SU-DHL-6 (cell line): Measurements from ENCODE around the gene PEX11B.

Source experiments
- H2AFZ ChIP-seq: fragments of 200-600 bp; sonication (generic); 2 replicates; pipeline ENCODE4 v1.6.1; 2014; ENCODE audit warnings: low read depth, mild to moderate bottlenecking, moderate library complexity, mixed read lengths, antibody characterized with exemption, low read length; ENCODE audit not compliant: severe bottlenecking
- H3F3A ChIP-seq: fragments of 200-600 bp; shearing (Covaris generic); 2 replicates; pipeline ENCODE4 v1.6.0; 2016; ENCODE audit warnings: antibody characterized with exemption, mild to moderate bottlenecking; ENCODE audit not compliant: insufficient read depth
- H3K27ac ChIP-seq: fragments of 200-600 bp; sonication (generic); 2 replicates; pipeline ENCODE4 v1.5.1; 2016; ENCODE audit warnings: low read depth, mild to moderate bottlenecking, low read length, moderate library complexity, mixed read lengths
- H3K27me3 ChIP-seq: fragments of 200-600 bp; sonication (generic), shearing (Covaris generic); 2 replicates; pipeline ENCODE4 v1.6.0; 2014; ENCODE audit warnings: mild to moderate bottlenecking, low read length
- H3K36me3 ChIP-seq: fragments of 200-600 bp; sonication (generic); 2 replicates; pipeline ENCODE4 v1.6.1; 2014; ENCODE audit warnings: mild to moderate bottlenecking, low read length, mixed read lengths
- H3K4me2 ChIP-seq: fragments of 300-600, 200-600 bp; shearing (Covaris generic), sonication (generic); 2 replicates; pipeline ENCODE4 v1.6.0; 2014; ENCODE audit warnings: low read length, low read depth, mild to moderate bottlenecking; ENCODE audit not compliant: poor library complexity, severe bottlenecking
- H3K4me3 ChIP-seq: fragments of 200-600 bp; sonication (generic); 2 replicates; pipeline ENCODE4 v1.5.1; 2014; ENCODE audit warnings: antibody characterized with exemption, low read length, mild to moderate bottlenecking, mixed read lengths; ENCODE audit not compliant: insufficient read depth, poor library complexity, severe bottlenecking
- H3K79me2 ChIP-seq: fragments of 200-600 bp; sonication (generic); 2 replicates; pipeline ENCODE4 v1.6.1; 2014; ENCODE audit warnings: mild to moderate bottlenecking, low read length, moderate library complexity; ENCODE audit not compliant: insufficient read depth
- H3K9ac ChIP-seq: fragments of 200-600 bp; sonication (generic); 2 replicates; pipeline ENCODE4 v1.7.0; 2014; ENCODE audit warnings: mild to moderate bottlenecking, low read length
- H3K9me2 ChIP-seq: fragments of 200-600 bp; sonication (generic); replicated peaks from 2 replicates; pipeline ENCODE4 v1.6.1; 2014; ENCODE audit warnings: low read length; ENCODE audit not compliant: insufficient read depth
- H3K9me3 ChIP-seq: fragments of 200-600 bp; sonication (generic); 2 replicates; pipeline ENCODE4 v1.6.1; 2014; ENCODE audit warnings: low read length, mixed read lengths; ENCODE audit not compliant: insufficient read depth
- H4K20me1 ChIP-seq: fragments of 200-600 bp; sonication (generic); 2 replicates; pipeline ENCODE4 v1.6.1; 2014; ENCODE audit warnings: low read depth, mild to moderate bottlenecking, antibody characterized with exemption, low read length, moderate library complexity, mixed read lengths
- CTCF ChIP-seq: fragments of 200-600 bp; sonication (generic); IDR thresholded peaks from one replicate; pipeline ENCODE4 v1.5.1; 2017; ENCODE audit warnings: antibody characterized with exemption, mild to moderate bottlenecking, low read length, moderate library complexity; ENCODE audit not compliant: insufficient read depth, poor library complexity, severe bottlenecking
- EZH2phosphoT487 ChIP-seq: fragments of 200-600 bp; sonication (generic), shearing (Covaris generic); conservative IDR thresholded peaks from 2 replicates; pipeline ENCODE4 v1.6.1; 2018; ENCODE audit warnings: mild to moderate bottlenecking, antibody characterized with exemption, low read length, moderate library complexity, mixed read lengths

PEX11B gene

DNA sequence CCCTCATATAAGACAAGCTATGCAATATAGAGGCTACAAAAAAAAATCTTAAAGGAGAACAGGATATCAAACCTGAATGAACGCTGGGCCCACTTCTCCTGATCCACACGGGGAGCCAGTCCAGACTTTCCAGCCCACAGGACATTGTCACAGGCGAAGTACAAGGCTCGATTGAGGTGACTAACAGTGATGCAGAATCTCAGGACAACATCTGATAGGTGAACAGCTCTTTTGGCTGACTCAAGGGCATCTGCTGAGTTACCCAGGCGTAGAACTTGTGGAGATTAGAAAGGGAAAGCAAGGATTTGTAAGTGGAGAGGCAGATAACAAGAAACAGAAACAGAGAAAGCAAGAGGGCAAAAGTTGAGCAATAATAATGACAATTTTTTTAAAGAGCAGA, 1.8 kb downstream of the PEX11B start:
- H3K9ac ChIP-seq, result no peak overlapping the region
- no peaks in the 10 kb centered on the region for H4K20me1 ChIP-seq
- no peaks in the 10 kb centered on the region for H3K79me2 ChIP-seq
- no peaks in the 10 kb centered on the region for H3K27me3 ChIP-seq
- no peak overlapping the region for H2AFZ ChIP-seq
- H3K36me3 ChIP-seq, result no peaks in the 10 kb centered on the region
- H3K4me2 ChIP-seq, result no peak overlapping the region
- TF ChIP-seq CTCF, result no peak
- no peak for TF ChIP-seq EZH2phosphoT487
- no peak overlapping the region for H3K27ac ChIP-seq
- peaks cover 10% of the 10 kb centered on the region for H3F3A ChIP-seq
- H3K9me2 ChIP-seq, result no peaks in the 10 kb centered on the region
- no peak overlapping the region for H3K4me3 ChIP-seq
- H3K9me3 ChIP-seq, result no peaks in the 10 kb centered on the region

DNA sequence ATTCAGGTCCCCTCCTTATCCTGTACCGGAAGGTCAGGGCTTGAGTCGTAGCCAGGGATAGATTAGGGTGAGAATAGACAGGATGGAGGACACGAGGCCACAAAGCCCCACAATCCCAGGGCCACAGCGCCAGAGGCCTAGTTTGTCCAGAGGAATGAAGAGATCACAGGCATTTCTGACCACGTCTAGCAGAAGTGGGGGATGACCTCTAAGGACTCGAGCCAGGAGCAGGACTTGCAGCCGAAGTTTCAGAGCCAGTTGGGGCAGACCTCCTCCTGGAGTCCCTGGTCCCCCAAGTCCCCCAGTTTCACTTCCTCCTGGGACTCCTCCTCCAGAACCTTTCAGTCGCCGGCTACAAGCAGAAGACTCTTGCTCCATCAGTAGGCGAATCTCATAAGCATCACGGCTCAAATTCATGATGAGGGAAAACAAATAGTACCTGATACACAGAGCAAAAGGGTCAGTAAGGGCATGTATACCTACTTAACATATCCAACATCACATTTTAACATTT, 6.3 kb downstream of the PEX11B start:
- TF ChIP-seq CTCF, result no peak
- TF ChIP-seq EZH2phosphoT487, result no peak
- Histone ChIP-seq H3K27me3 (no peaks in the 10 kb centered on the region), H3K9me3 (no peaks in the 10 kb centered on the region), H3K27ac (no peak overlapping the region), H3K9me2 (no peaks in the 10 kb centered on the region), H3F3A (no peaks in the 10 kb centered on the region), H3K4me3 (no peak overlapping the region), H4K20me1 (no peaks in the 10 kb centered on the region), H2AFZ (no peak overlapping the region), H3K4me2 (no peak overlapping the region), H3K36me3 (no peaks in the 10 kb centered on the region), H3K9ac (no peak overlapping the region), H3K79me2 (no peaks in the 10 kb centered on the region)

GRCh38 chr1:145908653-145909052, 9.9 kb downstream of the PEX11B start:
- H2AFZ ChIP-seq, result no peak overlapping the region
- H3K9ac ChIP-seq, result no peak overlapping the region
- H3K4me2 ChIP-seq, result no peak overlapping the region
- TF ChIP-seq CTCF (no peak), EZH2phosphoT487 (no peak)
- no peaks in the 10 kb centered on the region for H3K9me3 ChIP-seq
- H3K9me2 ChIP-seq, result no peaks in the 10 kb centered on the region
- H3K4me3 ChIP-seq, result no peak overlapping the region
- no peaks in the 10 kb centered on the region for H3F3A ChIP-seq
- H4K20me1 ChIP-seq, result no peaks in the 10 kb centered on the region
- H3K79me2 ChIP-seq, result no peaks in the 10 kb centered on the region
- H3K36me3 ChIP-seq, result no peaks in the 10 kb centered on the region
- no peak overlapping the region for H3K27ac ChIP-seq
- H3K27me3 ChIP-seq, result no peaks in the 10 kb centered on the region
